DMS79 treated with DMSO at 0.1 percent for 48 hours (cell line): ENCODE data around the gene ANXA2.

Experiments used
- DNase-seq: peaks from one replicate; lab custom pipeline; 2025; lab: John Stamatoyannopoulos, UW

The ANXA2 gene

DNA sequence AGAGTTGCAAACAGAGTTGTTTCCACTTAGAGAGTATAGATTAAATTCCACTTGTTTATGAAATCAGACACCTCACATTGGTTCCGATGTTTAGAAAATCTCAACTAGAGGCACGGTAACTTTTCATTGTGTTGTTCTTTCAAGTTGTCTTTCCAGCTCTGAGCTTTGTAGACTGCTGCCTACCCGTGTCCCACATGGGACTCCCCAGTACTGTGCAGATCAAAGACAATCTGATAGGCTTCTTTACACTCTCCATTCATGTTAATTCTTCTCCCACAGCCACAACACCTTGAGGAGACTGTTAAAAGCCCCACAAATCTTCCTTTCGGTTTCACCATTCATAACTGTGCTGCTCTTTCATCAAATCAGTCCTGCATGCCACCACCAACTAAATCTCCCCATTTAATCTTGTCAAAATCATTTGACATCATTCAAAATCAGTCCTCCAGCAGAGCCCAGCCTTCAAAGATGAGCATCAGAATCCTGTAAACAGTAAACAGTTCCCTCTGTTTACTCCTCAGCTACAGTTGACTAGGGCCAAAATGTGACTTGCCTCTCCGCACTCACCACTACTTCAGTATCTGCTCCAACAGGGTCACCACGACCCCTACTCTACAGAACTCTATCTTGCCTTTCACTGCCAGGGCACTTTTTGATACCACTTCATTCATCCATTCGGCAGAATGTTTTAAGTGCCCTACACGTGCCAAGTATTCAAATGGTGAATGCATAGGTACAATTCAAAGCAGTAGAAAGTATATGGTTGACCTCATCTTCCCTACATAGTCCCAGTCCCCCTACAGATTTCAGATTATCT lies 8.3 kb downstream of the ANXA2 start:
- no peak for DNase-seq

GRCh38 chr15:60387321-60387720 lies 10.5 kb downstream of the ANXA2 start:
- no peak for DNase-seq

DNA sequence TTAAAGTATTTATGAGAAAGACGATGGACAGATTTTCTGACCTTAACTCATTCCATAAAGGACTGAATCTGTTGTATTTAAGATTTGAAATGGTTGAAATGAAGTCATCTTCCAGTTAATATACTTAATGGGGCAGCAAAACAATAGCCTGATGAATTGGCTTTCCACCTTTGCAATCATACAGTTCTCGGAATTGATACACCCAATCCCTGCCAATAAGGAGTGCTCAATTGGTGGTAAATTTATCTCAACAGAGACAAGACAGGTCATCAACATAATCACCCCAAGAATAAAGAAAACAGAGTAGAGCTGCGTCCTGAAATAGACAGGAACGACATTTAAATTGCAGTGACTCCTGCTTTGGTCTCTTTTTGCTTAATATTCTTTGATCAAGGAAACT lies 11.2 kb downstream of the ANXA2 start:
- DNase-seq: no peak

DNA sequence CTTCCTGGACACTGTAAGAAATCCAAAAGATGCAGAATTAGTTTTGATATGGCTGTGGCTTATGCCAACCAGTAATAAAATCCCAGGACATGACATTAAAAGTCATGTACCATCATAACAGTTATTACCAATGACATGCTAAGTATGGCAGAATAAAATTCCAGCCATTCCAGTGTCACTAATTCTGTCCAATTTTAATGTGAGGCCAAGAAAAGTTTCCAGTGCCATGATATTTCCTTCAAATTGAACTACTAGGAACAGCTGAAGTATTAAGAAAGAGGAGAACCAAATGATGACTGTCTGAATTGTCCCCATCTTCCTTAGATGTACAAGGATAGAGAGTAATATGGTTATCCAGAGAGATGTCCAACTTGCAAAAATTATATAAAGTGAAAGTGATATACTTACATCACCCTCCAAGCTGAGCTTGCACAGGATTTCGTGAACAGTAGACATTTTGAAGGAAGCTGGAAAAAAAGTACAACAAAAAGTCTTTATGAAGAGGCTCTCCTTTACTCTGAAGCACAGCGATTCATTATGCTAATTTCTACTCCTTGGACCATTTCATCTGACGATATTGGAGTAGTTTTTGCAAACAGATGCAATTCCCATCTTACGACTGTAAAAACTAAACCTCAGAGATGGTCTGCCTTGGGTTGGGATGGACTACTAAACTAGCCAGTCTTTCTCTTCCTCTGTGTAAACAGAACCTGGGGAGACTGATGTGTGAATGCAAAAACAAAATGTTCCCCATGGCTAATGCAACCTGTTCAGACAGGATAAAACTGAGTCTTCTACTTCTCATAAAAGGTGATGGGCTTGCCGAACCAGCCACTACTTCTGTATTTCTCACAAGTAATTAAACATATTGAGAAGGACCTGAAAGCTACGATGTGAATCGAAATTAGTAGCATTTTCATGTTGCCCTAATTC lies 11.9 kb downstream of the ANXA2 start:
- no peak for DNase-seq

- no peak for DNase-seq
Observed at GRCh38 chr15:60384526-60385126, 13.2 kb downstream of the ANXA2 start.

- no peak for DNase-seq
Observed at GRCh38 chr15:60384053-60384452, 13.7 kb downstream of the ANXA2 start.

GRCh38 chr15:60382773-60383674 lies 14.8 kb downstream of the ANXA2 start:
- no peak for DNase-seq

DNA sequence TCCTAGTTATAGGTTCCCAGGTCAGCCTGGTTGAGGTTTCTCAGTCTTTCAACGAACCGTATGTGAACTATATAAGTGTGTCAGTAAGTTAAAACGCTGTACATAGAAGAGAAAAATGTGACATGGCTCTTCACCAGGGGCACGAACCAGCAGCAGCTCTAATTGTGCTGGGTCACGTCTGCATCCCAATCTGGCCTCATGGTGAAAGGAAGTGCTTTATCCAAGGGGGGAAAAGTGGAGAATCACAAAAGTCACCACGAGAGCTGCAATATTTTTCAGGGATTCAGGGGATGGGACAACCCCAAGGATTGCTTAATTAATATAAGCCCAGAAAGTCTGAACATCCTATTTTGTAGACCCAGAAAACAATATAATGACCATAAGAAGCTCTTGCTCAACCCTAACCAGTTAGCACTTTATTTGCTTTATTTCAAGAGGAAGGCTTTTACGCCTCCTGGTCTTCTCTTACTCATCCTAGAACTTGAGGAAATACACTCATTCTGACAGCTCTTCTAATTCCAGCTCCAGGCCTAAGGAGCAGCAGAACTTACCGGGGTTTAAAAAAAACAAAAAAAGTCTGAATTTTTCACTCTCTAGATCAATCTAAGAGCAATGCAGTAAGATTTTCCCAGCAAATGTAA lies 16.5 kb downstream of the ANXA2 start:
- no peak for DNase-seq

- DNase-seq: no peak
Observed at GRCh38 chr15:60379525-60380274, 18.1 kb downstream of the ANXA2 start.

DNA sequence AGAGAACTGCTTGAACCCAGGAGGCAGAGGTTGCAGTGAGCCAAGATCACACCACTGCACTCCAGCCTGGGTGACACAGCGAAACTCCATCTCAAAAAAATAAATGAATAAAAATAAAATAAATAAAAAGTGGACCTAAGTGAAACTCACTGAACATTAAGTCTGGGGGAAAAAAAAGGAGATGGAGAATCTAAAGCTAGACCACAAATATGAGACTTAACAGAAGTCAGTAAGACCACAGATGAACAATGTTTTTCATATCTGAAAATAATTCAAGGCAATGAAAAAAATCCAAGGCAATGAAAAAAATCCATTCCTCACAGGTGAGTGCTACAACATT lies 18.6 kb downstream of the ANXA2 start:
- no peak for DNase-seq

- DNase-seq: peak; percentile 50
Observed at GRCh38 chr15:60376677-60377095, 21.1 kb downstream of the ANXA2 start.

DNA sequence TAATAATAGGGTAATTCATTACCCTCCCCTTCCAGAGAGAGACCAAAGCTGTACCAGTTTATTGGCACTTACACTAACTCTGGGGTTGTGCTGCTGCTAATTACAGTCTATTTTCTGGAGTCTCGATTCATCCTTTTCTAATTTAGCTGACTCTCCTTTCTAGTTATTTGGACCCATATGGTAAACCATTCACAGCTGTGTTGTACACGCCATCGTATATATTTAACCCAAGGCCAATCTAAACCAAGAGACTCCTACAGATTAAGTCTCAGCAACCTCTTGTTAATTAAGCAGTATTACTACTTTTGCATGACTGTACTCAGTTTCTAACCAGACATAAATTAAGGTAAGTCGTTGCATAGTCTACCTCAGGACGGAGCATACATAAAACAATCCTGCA lies 22.5 kb downstream of the ANXA2 start:
- DNase-seq: no peak

DNA sequence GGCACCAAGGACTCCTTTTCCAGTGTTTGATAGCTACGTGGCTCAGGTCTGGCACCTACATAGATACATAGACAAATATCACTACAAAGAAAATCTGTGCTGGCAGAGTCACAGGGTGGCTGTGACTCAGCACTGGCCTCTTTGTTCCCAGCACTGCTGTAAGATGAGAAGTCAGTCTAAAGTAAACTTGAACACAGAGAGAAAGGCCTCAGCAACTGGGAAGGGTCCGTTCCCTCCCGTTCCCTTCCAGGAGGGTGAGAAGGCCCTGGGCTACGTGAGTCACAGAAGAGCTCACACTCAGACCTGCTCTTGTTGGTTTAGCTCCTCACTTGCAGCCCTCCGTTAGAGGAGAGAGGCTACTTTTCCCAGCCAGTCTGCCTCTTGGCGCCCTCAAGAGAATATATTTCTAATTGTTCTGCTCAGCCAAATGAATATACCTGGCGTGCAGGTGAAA lies 23.1 kb downstream of the ANXA2 start:
- DNase-seq: peak; percentile 74

GRCh38 chr15:60374209-60374608 lies 23.6 kb downstream of the ANXA2 start:
- DNase-seq: no peak

- no peak for DNase-seq
Observed at GRCh38 chr15:60373745-60374144, 24.0 kb downstream of the ANXA2 start.

DNA sequence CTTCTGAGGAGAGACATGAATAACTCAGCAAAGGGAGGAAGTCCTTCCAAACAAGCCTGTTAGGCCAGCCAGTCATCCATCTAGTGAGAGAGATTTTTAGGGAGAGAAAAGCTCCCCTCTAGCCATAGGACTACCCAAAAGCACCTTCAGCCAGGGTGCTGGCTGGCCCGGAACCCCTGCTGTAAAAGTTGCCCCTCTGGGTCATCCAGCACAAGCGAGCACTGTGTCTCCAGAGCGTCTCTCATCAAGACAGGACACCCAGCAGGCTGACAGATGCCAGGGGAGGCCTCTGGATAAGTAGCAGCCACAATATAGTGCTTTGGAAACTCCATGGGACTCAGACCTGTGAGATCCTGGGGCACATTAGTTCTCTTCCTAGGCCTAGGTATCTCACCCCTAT lies 24.5 kb downstream of the ANXA2 start:
- no peak for DNase-seq

DNA sequence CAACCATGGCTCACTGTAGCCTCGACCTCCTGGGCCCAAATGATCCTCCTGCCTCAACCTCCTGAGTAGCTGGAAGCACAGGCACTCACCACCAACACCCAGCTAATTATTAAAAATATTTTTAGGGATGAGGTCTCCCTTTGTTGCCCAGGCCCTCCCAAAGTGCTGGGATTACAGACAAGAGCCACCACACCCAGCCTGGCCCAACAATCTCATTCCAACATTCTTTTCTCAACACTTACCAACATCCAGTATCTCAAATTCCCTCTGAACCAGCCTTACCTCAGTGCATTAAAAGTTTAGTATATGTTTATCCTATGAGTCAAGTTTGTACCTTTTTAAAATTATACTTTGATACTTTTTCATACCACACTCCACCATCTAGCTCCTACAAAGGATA lies 25.0 kb downstream of the ANXA2 start:
- no peak for DNase-seq

DNA sequence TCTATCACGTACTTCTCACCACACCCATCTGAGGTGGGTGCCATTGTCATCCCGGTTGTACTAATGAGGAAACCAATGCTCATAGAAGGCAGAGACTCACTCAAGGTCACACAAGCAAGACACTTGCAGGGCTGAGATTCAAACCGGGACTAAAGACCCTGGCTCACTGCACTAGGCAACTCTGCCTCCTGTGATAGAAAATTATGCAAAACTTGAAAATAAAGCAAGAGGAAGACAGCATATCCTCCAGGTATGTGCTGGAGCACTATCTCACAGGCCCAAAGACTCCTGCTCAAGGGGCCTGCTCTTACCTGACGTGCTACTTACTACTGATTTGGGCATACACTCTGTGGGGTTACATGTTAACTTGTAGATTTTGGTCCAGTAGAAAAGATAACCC lies 25.6 kb downstream of the ANXA2 start:
- DNase-seq: no peak

- DNase-seq: peak; percentile 25
Observed at GRCh38 chr15:60371175-60372051, 26.4 kb downstream of the ANXA2 start.

DNA sequence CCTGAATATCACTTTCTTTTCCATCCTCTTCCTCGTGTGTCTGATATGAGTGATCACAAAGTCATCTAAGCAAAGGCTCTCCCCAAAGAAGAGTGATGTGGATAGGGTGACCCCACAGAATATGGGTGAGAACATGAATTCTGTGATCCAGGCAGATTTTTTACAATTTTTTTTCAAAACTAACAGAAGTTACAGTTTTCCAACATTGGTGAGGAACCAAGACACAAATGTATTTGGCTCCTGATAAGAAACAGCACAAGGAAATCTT lies 27.0 kb downstream of the ANXA2 start:
- DNase-seq: no peak
